ENCODE results near the gene CYYR1.
A peak's percentile ranks its signal among the peaks of the same experiment; 100 is the strongest.

Gene CYYR1

GRCh38 chr21:26532208-26532607 is 40.9 kb downstream of the CYYR1 start:
- no peak for TF ChIP-seq GATA1 (IDR thresholded peaks at IDR 0.05; ENCODE audit: low read depth, low read length)
- TF ChIP-seq POLR2A (IDR thresholded peaks at IDR 0.05; ENCODE audit: low read length), result no peak
- no peak for DNase-seq

GRCh38 chr21:26529526-26529925 is 43.6 kb downstream of the CYYR1 start:
- TF ChIP-seq GATA1 (IDR thresholded peaks at IDR 0.05; ENCODE audit: low read depth, low read length), result no peak
- no peak for TF ChIP-seq POLR2A (IDR thresholded peaks at IDR 0.05; ENCODE audit: low read length)
- no peak for DNase-seq

- no peak for TF ChIP-seq GATA1 (IDR thresholded peaks at IDR 0.05; ENCODE audit: low read depth, low read length)
- TF ChIP-seq POLR2A (IDR thresholded peaks at IDR 0.05; ENCODE audit: low read length), result no peak
- no peak for DNase-seq
Measured at GRCh38 chr21:26528882-26529281, 44.2 kb downstream of the CYYR1 start.

GRCh38 chr21:26522704-26523103 is 50.4 kb downstream of the CYYR1 start:
- no peak for TF ChIP-seq POLR2A (IDR thresholded peaks at IDR 0.05; ENCODE audit: low read length)
- no peak for TF ChIP-seq GATA1 (IDR thresholded peaks at IDR 0.05; ENCODE audit: low read depth, low read length)
- DNase-seq, result no peak

- TF ChIP-seq POLR2A (IDR thresholded peaks at IDR 0.05; ENCODE audit: low read length) (no peak), GATA1 (IDR thresholded peaks at IDR 0.05; ENCODE audit: low read depth, low read length) (no peak)
- no peak for DNase-seq
Measured at GRCh38 chr21:26519142-26519541, 53.9 kb downstream of the CYYR1 start.

GRCh38 chr21:26515257-26515656 is 57.8 kb downstream of the CYYR1 start:
- DNase-seq, result no peak
- no peak for TF ChIP-seq GATA1 (IDR thresholded peaks at IDR 0.05; ENCODE audit: low read depth, low read length)
- no peak for TF ChIP-seq POLR2A (IDR thresholded peaks at IDR 0.05; ENCODE audit: low read length)

GRCh38 chr21:26513212-26513611 is 59.9 kb downstream of the CYYR1 start:
- DNase-seq, result no peak
- TF ChIP-seq POLR2A (IDR thresholded peaks at IDR 0.05; ENCODE audit: low read length) (no peak), GATA1 (IDR thresholded peaks at IDR 0.05; ENCODE audit: low read depth, low read length) (no peak)

GRCh38 chr21:26512664-26513063 is 60.4 kb downstream of the CYYR1 start:
- TF ChIP-seq POLR2A (IDR thresholded peaks at IDR 0.05; ENCODE audit: low read length) (no peak), GATA1 (IDR thresholded peaks at IDR 0.05; ENCODE audit: low read depth, low read length) (no peak)

GRCh38 chr21:26508903-26509302 is 64.2 kb downstream of the CYYR1 start:
- TF ChIP-seq POLR2A (IDR thresholded peaks at IDR 0.05; ENCODE audit: low read length) (no peak), GATA1 (IDR thresholded peaks at IDR 0.05; ENCODE audit: low read depth, low read length) (no peak)
- DNase-seq, result no peak

More at GRCh38 chr21:26512664-26513063, 60.4 kb downstream of the CYYR1 start:
- no peak for DNase-seq

- DNase-seq, result no peak
Measured at GRCh38 chr21:26506956-26507355, 66.1 kb downstream of the CYYR1 start.

GRCh38 chr21:26505211-26505610 is 67.9 kb downstream of the CYYR1 start:
- no peak for DNase-seq
- TF ChIP-seq POLR2A (IDR thresholded peaks at IDR 0.05; ENCODE audit: low read length) (no peak), GATA1 (IDR thresholded peaks at IDR 0.05; ENCODE audit: low read depth, low read length) (no peak)

More at GRCh38 chr21:26506956-26507355, 66.1 kb downstream of the CYYR1 start:
- TF ChIP-seq GATA1 (IDR thresholded peaks at IDR 0.05; ENCODE audit: low read depth, low read length) (no peak), POLR2A (IDR thresholded peaks at IDR 0.05; ENCODE audit: low read length) (no peak)

- DNase-seq, result no peak
- TF ChIP-seq POLR2A (IDR thresholded peaks at IDR 0.05; ENCODE audit: low read length) (no peak), GATA1 (IDR thresholded peaks at IDR 0.05; ENCODE audit: low read depth, low read length) (no peak)
Measured at GRCh38 chr21:26503414-26503813, 69.7 kb downstream of the CYYR1 start.

GRCh38 chr21:26501495-26502021 is 71.5 kb downstream of the CYYR1 start:
- TF ChIP-seq GATA1 (IDR thresholded peaks at IDR 0.05; ENCODE audit: low read depth, low read length) (no peak), POLR2A (IDR thresholded peaks at IDR 0.05; ENCODE audit: low read length) (no peak)
- DNase-seq, result no peak

GRCh38 chr21:26499495-26499894 is 73.6 kb downstream of the CYYR1 start:
- DNase-seq, result peak in 1 of 2 experiments; percentile 5

GRCh38 chr21:26495283-26495849 is 77.7 kb downstream of the CYYR1 start:
- DNase-seq, result no peak

More at GRCh38 chr21:26499495-26499894, 73.6 kb downstream of the CYYR1 start:
- TF ChIP-seq GATA1 (IDR thresholded peaks at IDR 0.05; ENCODE audit: low read depth, low read length), result no peak
- no peak for TF ChIP-seq POLR2A (IDR thresholded peaks at IDR 0.05; ENCODE audit: low read length)

More at GRCh38 chr21:26495283-26495849, 77.7 kb downstream of the CYYR1 start:
- TF ChIP-seq POLR2A (IDR thresholded peaks at IDR 0.05; ENCODE audit: low read length), result no peak
- no peak for TF ChIP-seq GATA1 (IDR thresholded peaks at IDR 0.05; ENCODE audit: low read depth, low read length)

Data from erythroblast (primary cell).